OCI-LY3 (cell line): Measurements from ENCODE around the gene INF2.

Source experiments
- H2AFZ ChIP-seq: fragments of 200-600, 300-600 bp; shearing (Covaris generic); 2 replicates; pipeline ENCODE4 v1.6.0; 2014; ENCODE audit warnings: antibody characterized with exemption, low read depth, low read length
- H3K27ac ChIP-seq: fragments of 200-600, 300-600 bp; sonication (generic); 2 replicates; pipeline ENCODE4 v1.5.1; 2014; ENCODE audit warnings: mild to moderate bottlenecking, low read length, moderate library complexity, mixed read lengths
- H3K27me3 ChIP-seq: fragments of 200-600, 300-600 bp; sonication (generic); 2 replicates; pipeline ENCODE4 v1.6.1; 2014; ENCODE audit warnings: low read depth, low read length, mixed read lengths
- H3K36me3 ChIP-seq: fragments of 200-600, 300-600 bp; sonication (generic); replicated peaks from 2 replicates; pipeline ENCODE3; 2014; ENCODE audit warnings: low read depth, low read length, mixed read lengths
- H3K4me1 ChIP-seq: fragments of 300-600, 200-600 bp; sonication (generic); 2 replicates; pipeline ENCODE4 v1.6.1; 2014; ENCODE audit warnings: low read length, mixed read lengths
- H3K4me2 ChIP-seq: fragments of 200-600, 300-600 bp; sonication (generic); 2 replicates; pipeline ENCODE4 v1.6.1; 2014; ENCODE audit warnings: low read length, mixed read lengths
- H3K4me3 ChIP-seq: fragments of 300-600, 200-600 bp; sonication (generic); 2 replicates; pipeline ENCODE4 v1.5.1; 2014; ENCODE audit warnings: antibody characterized with exemption, mild to moderate bottlenecking, low read length, moderate library complexity
- H3K79me2 ChIP-seq: fragments of 300-600, 200-600 bp; shearing (Covaris generic); 2 replicates; pipeline ENCODE4 v1.6.1; 2014; ENCODE audit warnings: mild to moderate bottlenecking, low read length, mixed read lengths
- H3K9ac ChIP-seq: fragments of 300-600, 200-600 bp; shearing (Covaris generic); 2 replicates; pipeline ENCODE4 v1.6.0; 2014; ENCODE audit warnings: mild to moderate bottlenecking, low read length, moderate library complexity
- H3K9me3 ChIP-seq: fragments of 200-600, 300-600 bp; shearing (Covaris generic); 2 replicates; pipeline ENCODE4 v1.6.1; 2014; ENCODE audit warnings: low read length, mixed read lengths; ENCODE audit not compliant: insufficient read depth
- H4K20me1 ChIP-seq: fragments of 200-600, 300-600 bp; sonication (generic); 2 replicates; pipeline ENCODE4 v1.6.1; 2016; ENCODE audit warnings: low read length, mixed read lengths; ENCODE audit not compliant: insufficient read depth
- EZH2phosphoT487 ChIP-seq: fragments of 200-600 bp; shearing (Covaris generic); IDR thresholded peaks from 2 replicates; pipeline ENCODE4 v1.6.1; 2018; ENCODE audit warnings: antibody characterized with exemption, mixed run types, low read depth
- TF ChIP-seq, protein P1 (sequence below): fragments of 200-600, 300-600 bp; sonication (generic); IDR thresholded peaks from 2 replicates; pipeline ENCODE4 v1.5.1; 2014; ENCODE audit warnings: antibody characterized with exemption, low read length, low read depth

INF2 gene

GRCh38 chr14:104698688-104699425 is 9.4 kb downstream of the INF2 start:
- Histone ChIP-seq H3K9me3 (no peaks in the 10 kb centered on the region), H3K27ac (no peak overlapping the region), H3K27me3 (no peaks in the 10 kb centered on the region), H3K79me2 (no peaks in the 10 kb centered on the region), H3K36me3 (peaks cover 5% of the 10 kb centered on the region), H2AFZ (no peak overlapping the region), H4K20me1 (peaks cover 22% of the 10 kb centered on the region), H3K4me2 (no peak overlapping the region), H3K4me3 (no peak overlapping the region), H3K4me1 (no peaks in the 10 kb centered on the region), H3K9ac (no peak overlapping the region)
- TF ChIP-seq, protein P1, sequence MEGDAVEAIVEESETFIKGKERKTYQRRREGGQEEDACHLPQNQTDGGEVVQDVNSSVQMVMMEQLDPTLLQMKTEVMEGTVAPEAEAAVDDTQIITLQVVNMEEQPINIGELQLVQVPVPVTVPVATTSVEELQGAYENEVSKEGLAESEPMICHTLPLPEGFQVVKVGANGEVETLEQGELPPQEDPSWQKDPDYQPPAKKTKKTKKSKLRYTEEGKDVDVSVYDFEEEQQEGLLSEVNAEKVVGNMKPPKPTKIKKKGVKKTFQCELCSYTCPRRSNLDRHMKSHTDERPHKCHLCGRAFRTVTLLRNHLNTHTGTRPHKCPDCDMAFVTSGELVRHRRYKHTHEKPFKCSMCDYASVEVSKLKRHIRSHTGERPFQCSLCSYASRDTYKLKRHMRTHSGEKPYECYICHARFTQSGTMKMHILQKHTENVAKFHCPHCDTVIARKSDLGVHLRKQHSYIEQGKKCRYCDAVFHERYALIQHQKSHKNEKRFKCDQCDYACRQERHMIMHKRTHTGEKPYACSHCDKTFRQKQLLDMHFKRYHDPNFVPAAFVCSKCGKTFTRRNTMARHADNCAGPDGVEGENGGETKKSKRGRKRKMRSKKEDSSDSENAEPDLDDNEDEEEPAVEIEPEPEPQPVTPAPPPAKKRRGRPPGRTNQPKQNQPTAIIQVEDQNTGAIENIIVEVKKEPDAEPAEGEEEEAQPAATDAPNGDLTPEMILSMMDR, result no peak
- TF ChIP-seq EZH2phosphoT487, result no peak

GRCh38 chr14:104699426-104699748 is 10.0 kb downstream of the INF2 start:
- no peaks in the 10 kb centered on the region for H3K79me2 ChIP-seq
- H3K36me3 ChIP-seq, result peaks cover 8% of the 10 kb centered on the region

GRCh38 chr14:104700225-104700651 is 10.8 kb downstream of the INF2 start:
- Histone ChIP-seq H4K20me1 (peaks cover 8% of the 10 kb centered on the region; the same call in 1 of the 2 replicates), H3K9me3 (no peaks in the 10 kb centered on the region), H2AFZ (no peak overlapping the region), H3K4me3 (no peak overlapping the region), H3K36me3 (peaks cover 12% of the 10 kb centered on the region), H3K4me1 (no peaks in the 10 kb centered on the region), H3K9ac (no peak overlapping the region), H3K27me3 (no peaks in the 10 kb centered on the region), H3K27ac (no peak overlapping the region), H3K4me2 (no peak overlapping the region), H3K79me2 (no peaks in the 10 kb centered on the region)
- TF ChIP-seq EZH2phosphoT487, result no peak
- TF ChIP-seq, protein P1, result no peak

More at GRCh38 chr14:104699426-104699748, 10.0 kb downstream of the INF2 start:
- no peak overlapping the region for H3K27ac ChIP-seq
- H3K4me3 ChIP-seq, result no peak overlapping the region
- H3K9ac ChIP-seq, result no peak overlapping the region
- no peaks in the 10 kb centered on the region for H3K4me1 ChIP-seq
- no peak overlapping the region for H3K4me2 ChIP-seq
- TF ChIP-seq, protein P1, result no peak
- TF ChIP-seq EZH2phosphoT487, result no peak
- peaks cover 16% of the 10 kb centered on the region for H4K20me1 ChIP-seq
- no peaks in the 10 kb centered on the region for H3K9me3 ChIP-seq
- no peak overlapping the region for H2AFZ ChIP-seq
- no peaks in the 10 kb centered on the region for H3K27me3 ChIP-seq

DNA sequence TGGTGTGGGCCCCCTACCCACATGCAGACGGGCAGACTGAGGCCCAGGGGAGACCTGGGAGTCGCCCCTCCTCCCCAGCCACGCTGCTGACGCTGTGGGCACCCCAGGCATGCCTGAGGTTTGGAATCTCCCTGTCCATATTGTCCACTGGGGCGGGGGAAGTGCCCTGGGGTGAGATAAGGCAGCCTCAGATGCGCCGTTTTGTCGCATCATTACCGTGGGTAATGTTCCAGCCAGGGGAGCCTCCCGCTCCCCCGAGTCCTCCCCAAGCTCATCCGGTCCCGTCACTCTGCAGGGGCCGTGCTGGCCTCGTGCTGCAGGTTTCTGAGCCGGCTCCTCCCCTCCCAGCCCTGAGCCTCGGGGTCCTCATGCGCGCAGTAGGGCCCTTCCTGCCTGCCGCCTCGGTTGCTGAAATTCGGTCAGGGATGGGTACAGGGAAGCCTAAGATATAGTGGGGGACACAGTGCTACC is 11.4 kb downstream of the INF2 start:
- H3K36me3 ChIP-seq, result peaks cover 12% of the 10 kb centered on the region
- H4K20me1 ChIP-seq, result peaks cover 8% of the 10 kb centered on the region; the same call in 1 of the 2 replicates
- no peaks in the 10 kb centered on the region for H3K79me2 ChIP-seq
- no peak for TF ChIP-seq EZH2phosphoT487
- TF ChIP-seq, protein P1, result no peak
- H3K9ac ChIP-seq, result no peak overlapping the region
- H3K4me2 ChIP-seq, result no peak overlapping the region
- H3K4me1 ChIP-seq, result no peaks in the 10 kb centered on the region
- no peaks in the 10 kb centered on the region for H3K27me3 ChIP-seq
- H3K4me3 ChIP-seq, result no peak overlapping the region
- no peaks in the 10 kb centered on the region for H3K9me3 ChIP-seq
- no peak overlapping the region for H3K27ac ChIP-seq
- H2AFZ ChIP-seq, result no peak overlapping the region
